Chondrocyte (in vitro differentiated cells): Measurements from ENCODE around the gene IL16. TPM values are rescaled to one million over a fixed set of nuclear protein-coding genes. Genes with fewer than 3 reads are reported as not detected.

Experiments
- DNase-seq: peaks from one replicate; pipeline ENCODE4 v3.0.0; 2021; ENCODE audit warnings: mixed read lengths, low spot score
- H3K27ac Mint-ChIP-seq: one replicate; pipeline ENCODE4 v1.8.0; 2021; ENCODE audit warnings: mild to moderate bottlenecking, moderate library complexity, mixed read lengths; ENCODE audit not compliant: unreplicated experiment
- H3K27me3 Mint-ChIP-seq: 2 replicates; pipeline ENCODE4 v1.8.0; 2021; ENCODE audit warnings: low read depth, mixed read lengths
- H3K36me3 Mint-ChIP-seq: 2 replicates; pipeline ENCODE4 v1.8.0; 2021; ENCODE audit warnings: low read depth, mixed read lengths
- H3K4me1 Mint-ChIP-seq: 2 replicates; pipeline ENCODE4 v1.8.0; 2021; ENCODE audit warnings: low read depth, mild to moderate bottlenecking, mixed read lengths
- H3K4me3 Mint-ChIP-seq: one replicate; pipeline ENCODE4 v1.8.0; 2021; ENCODE audit warnings: mild to moderate bottlenecking, moderate library complexity, mixed read lengths; ENCODE audit not compliant: unreplicated experiment
- H3K9me3 Mint-ChIP-seq: 2 replicates; pipeline ENCODE4 v1.8.0; 2021; ENCODE audit warnings: low read depth, mixed read lengths
- total RNA-seq: library from RNA; stranded (reverse); gene quantifications from 3 replicates; pipeline ENCODE4 v1.2.1, GENCODE V29; 2021
- TF ChIP-seq, protein P1 (sequence below): fragments of 200-600 bp; sonication (generic); IDR thresholded peaks from 2 replicates; pipeline ENCODE4 v1.5.0; 2021; ENCODE audit warnings: antibody characterized with exemption, mild to moderate bottlenecking, moderate library complexity

Gene IL16
- total RNA-seq, 1 donor from 2014 or later: 2.0 TPM

GRCh38 chr15:81168131-81168526 lies 28.6 kb upstream of the IL16 start:
- peaks cover 52% of the 10 kb centered on the region for H3K4me1 Mint-ChIP-seq
- no peaks in the 10 kb centered on the region for H3K9me3 Mint-ChIP-seq
- no peak overlapping the region for H3K27ac Mint-ChIP-seq
- H3K4me3 Mint-ChIP-seq: no peak overlapping the region
- no peak for DNase-seq
- TF ChIP-seq, protein P1, sequence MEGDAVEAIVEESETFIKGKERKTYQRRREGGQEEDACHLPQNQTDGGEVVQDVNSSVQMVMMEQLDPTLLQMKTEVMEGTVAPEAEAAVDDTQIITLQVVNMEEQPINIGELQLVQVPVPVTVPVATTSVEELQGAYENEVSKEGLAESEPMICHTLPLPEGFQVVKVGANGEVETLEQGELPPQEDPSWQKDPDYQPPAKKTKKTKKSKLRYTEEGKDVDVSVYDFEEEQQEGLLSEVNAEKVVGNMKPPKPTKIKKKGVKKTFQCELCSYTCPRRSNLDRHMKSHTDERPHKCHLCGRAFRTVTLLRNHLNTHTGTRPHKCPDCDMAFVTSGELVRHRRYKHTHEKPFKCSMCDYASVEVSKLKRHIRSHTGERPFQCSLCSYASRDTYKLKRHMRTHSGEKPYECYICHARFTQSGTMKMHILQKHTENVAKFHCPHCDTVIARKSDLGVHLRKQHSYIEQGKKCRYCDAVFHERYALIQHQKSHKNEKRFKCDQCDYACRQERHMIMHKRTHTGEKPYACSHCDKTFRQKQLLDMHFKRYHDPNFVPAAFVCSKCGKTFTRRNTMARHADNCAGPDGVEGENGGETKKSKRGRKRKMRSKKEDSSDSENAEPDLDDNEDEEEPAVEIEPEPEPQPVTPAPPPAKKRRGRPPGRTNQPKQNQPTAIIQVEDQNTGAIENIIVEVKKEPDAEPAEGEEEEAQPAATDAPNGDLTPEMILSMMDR: no peak
- H3K36me3 Mint-ChIP-seq: peaks cover 2% of the 10 kb centered on the region
- H3K27me3 Mint-ChIP-seq: peaks cover 18% of the 10 kb centered on the region

- Mint-ChIP-seq H3K27me3 (peaks cover 18% of the 10 kb centered on the region), H3K9me3 (no peaks in the 10 kb centered on the region), H3K4me3 (no peak overlapping the region), H3K36me3 (peaks cover 2% of the 10 kb centered on the region), H3K27ac (no peak overlapping the region), H3K4me1 (peaks cover 52% of the 10 kb centered on the region)
- no peak for DNase-seq
- TF ChIP-seq, protein P1: no peak
These were observed 28.0 kb upstream of the IL16 start for GRCh38 chr15:81168644-81169043.

DNA sequence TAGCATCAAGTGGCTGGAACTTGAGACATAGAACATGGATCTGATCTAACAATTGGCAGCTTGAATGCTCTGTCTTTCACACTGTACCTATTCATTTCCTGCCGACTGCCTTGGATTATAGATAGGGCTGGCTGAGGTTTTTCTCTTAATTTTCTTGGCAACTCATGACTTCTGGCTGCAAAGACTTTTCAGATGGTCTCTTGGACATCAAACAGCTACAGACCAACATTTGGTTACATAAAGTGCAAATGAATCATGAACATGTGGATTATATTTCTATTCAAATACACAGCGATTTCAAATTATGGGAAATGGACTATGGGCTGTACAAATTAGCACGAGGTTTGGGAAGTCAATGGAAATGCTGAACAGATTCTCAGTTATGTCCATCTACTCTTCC lies 26.2 kb upstream of the IL16 start:
- DNase-seq: no peak
- peaks cover 41% of the 10 kb centered on the region for H3K4me1 Mint-ChIP-seq
- H3K27ac Mint-ChIP-seq: no peak overlapping the region
- H3K9me3 Mint-ChIP-seq: no peaks in the 10 kb centered on the region
- peaks cover 2% of the 10 kb centered on the region for H3K36me3 Mint-ChIP-seq
- H3K27me3 Mint-ChIP-seq: peaks cover 18% of the 10 kb centered on the region
- no peak overlapping the region for H3K4me3 Mint-ChIP-seq
- TF ChIP-seq, protein P1: no peak

DNA sequence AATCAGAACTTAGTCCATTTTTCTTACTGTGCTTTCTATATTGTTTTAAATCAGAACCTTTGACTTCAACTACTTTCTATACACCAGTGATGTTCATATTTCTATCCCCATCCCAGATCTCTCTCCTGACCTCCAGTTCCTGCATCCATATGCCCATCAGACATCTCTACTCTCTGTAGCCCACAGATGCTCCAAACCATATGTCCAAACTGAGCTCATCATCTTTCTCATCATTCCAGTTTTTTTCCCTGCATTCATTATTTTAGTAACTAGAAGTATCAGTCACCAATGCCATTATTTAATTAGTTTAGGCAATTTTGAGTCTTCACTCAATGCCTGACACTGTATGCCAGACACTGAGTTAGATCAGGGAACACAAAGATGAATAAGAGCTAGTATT lies 25.4 kb upstream of the IL16 start:
- TF ChIP-seq, protein P1: no peak
- H3K4me3 Mint-ChIP-seq: no peak overlapping the region
- peaks cover 18% of the 10 kb centered on the region for H3K27me3 Mint-ChIP-seq
- no peaks in the 10 kb centered on the region for H3K9me3 Mint-ChIP-seq
- peaks cover 2% of the 10 kb centered on the region for H3K36me3 Mint-ChIP-seq
- no peak for DNase-seq
- no peak overlapping the region for H3K27ac Mint-ChIP-seq
- peaks cover 41% of the 10 kb centered on the region for H3K4me1 Mint-ChIP-seq

DNA sequence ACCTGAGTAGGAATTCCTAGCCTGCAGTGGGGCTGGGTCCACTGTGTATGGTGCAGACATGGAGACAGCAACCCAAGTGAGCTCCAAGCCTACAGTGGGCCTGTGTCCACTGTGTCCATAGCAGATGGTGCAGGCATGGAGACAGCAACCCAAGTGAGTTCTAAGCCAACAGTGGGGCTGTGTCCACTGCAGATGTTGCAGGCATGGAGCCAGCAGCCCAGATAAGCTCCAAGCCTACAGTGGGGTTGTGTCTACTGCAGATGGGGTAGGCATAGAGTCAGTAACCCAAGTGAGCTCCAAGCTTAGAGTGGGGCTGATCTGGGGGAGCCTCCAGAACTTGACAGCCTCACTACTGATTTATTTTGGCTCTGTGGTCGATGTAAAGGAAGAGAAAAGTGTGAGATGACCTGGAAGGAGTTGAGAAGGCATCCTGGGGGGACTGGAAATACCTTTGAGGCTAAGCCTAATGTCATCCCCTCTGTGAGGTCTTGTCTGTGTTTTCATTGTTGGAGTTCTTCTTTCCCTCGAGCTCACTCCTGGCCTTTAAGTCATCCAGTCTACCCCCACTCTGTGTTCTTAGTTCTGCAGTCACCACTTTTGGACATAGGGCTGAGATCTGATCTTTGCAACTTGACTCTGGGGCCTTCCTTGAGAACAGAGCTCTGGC lies 22.4 kb upstream of the IL16 start:
- no peaks in the 10 kb centered on the region for H3K9me3 Mint-ChIP-seq
- H3K36me3 Mint-ChIP-seq: no peaks in the 10 kb centered on the region
- peaks cover 19% of the 10 kb centered on the region for H3K27me3 Mint-ChIP-seq
- TF ChIP-seq, protein P1: no peak
- H3K27ac Mint-ChIP-seq: no peak overlapping the region
- H3K4me1 Mint-ChIP-seq: peaks cover 28% of the 10 kb centered on the region
- no peak for DNase-seq
- H3K4me3 Mint-ChIP-seq: no peak overlapping the region
